GM10266 (cell line): ENCODE data around the gene VCP.

ENCODE experiments used
- DNase-seq: peaks from one replicate; pipeline ENCODE4 v3.0.0; 2012; ENCODE audit errors: extremely low spot score
- CTCF ChIP-seq: IDR thresholded peaks from 2 replicates; pipeline ENCODE4 v1.5.1; 2012; ENCODE audit warnings: mild to moderate bottlenecking, low read depth; ENCODE audit not compliant: control insufficient read depth, insufficient read depth; ENCODE audit errors: missing control alignments

The VCP gene

GRCh38 chr9:35044071-35044470, 28.4 kb downstream of the VCP start:
- TF ChIP-seq CTCF: no peak
- no peak for DNase-seq

- TF ChIP-seq CTCF: no peak
- no peak for DNase-seq
Measured at GRCh38 chr9:35042891-35043545, 29.4 kb downstream of the VCP start.

- TF ChIP-seq CTCF: no peak
- DNase-seq: no peak
Measured at GRCh38 chr9:35042081-35042604, 30.3 kb downstream of the VCP start.

- peak; percentile 19 for DNase-seq
- TF ChIP-seq CTCF: no peak
Measured at GRCh38 chr9:35035851-35036701, 36.3 kb downstream of the VCP start.

- TF ChIP-seq CTCF: no peak
- peak; percentile 3 for DNase-seq
Measured at GRCh38 chr9:35033101-35033500, 39.3 kb downstream of the VCP start.

- no peak for DNase-seq
Measured at GRCh38 chr9:35029852-35030251, 42.6 kb downstream of the VCP start.

More at GRCh38 chr9:35029852-35030251, 42.6 kb downstream of the VCP start:
- TF ChIP-seq CTCF: no peak
